T-helper 1 cell treated with Interleukin-12 subunit alpha and Interleukin-12 subunit beta and Interleukin-4 antibody, amounts not matched to agents 30 ng/mL and 1 ng/mL, for 36 hours (primary cell): ENCODE measurements around the gene ARHGAP8. TPM values are rescaled to one million over a fixed set of nuclear protein-coding genes. Genes with fewer than 3 reads are reported as not detected.
"Not testable (repeated sequence)": the region's sequence is repeated elsewhere in the genome, so short reads cannot be mapped to it uniquely, and the experiment has no call there.

Experiments
- intact Hi-C: fragments of 100-400 bp; cut with micrococcal nuclease; formaldehyde crosslinking; loops from one replicate; pipeline ENCODE4 v1.15.1; 2024
- total RNA-seq: library from RNA; stranded (reverse); gene quantifications from 2 replicates; pipeline ENCODE4 v1.2.3, GENCODE V29; 2022

The ARHGAP8 gene
- total RNA-seq, 1 donor from 2014 or later = 0.44 TPM

GRCh38 chr22:44848791-44849420 is 96.5 kb downstream of the ARHGAP8 start:
- intact Hi-C loops = no loop called here

- intact Hi-C loops = no loop called here
These were observed 98.6 kb downstream of the ARHGAP8 start for GRCh38 chr22:44850946-44851345.

- intact Hi-C loops = not testable (repeated sequence)
These were observed 102.3 kb downstream of the ARHGAP8 start for GRCh38 chr22:44854641-44855040.

- intact Hi-C loops = no loop called here
These were observed 103.5 kb downstream of the ARHGAP8 start for GRCh38 chr22:44855855-44856254.

GRCh38 chr22:44858819-44859218 is 106.4 kb downstream of the ARHGAP8 start:
- intact Hi-C loops = not testable (repeated sequence)

- intact Hi-C loops = no loop called here
These were observed 107.3 kb downstream of the ARHGAP8 start for GRCh38 chr22:44859641-44860040.

GRCh38 chr22:44860311-44860710 is 107.9 kb downstream of the ARHGAP8 start:
- intact Hi-C loops = no loop called here

GRCh38 chr22:44861245-44861644 is 108.9 kb downstream of the ARHGAP8 start:
- intact Hi-C loops = no loop called here

GRCh38 chr22:44862281-44862680 is 109.9 kb downstream of the ARHGAP8 start:
- intact Hi-C loops = no loop called here

GRCh38 chr22:44862981-44863860 is 110.8 kb downstream of the ARHGAP8 start:
- intact Hi-C loops = no loop called here

- intact Hi-C loops = no loop called here
These were observed 113.0 kb downstream of the ARHGAP8 start for GRCh38 chr22:44865193-44866057.

- intact Hi-C loops = no loop called here
These were observed 116.8 kb downstream of the ARHGAP8 start for GRCh38 chr22:44869196-44869595.

- intact Hi-C loops = no loop called here
These were observed 117.6 kb downstream of the ARHGAP8 start for GRCh38 chr22:44870021-44870420.

- intact Hi-C loops = no loop called here
These were observed 119.4 kb downstream of the ARHGAP8 start for GRCh38 chr22:44871782-44872181.

GRCh38 chr22:44876921-44877320 is 124.5 kb downstream of the ARHGAP8 start:
- intact Hi-C loops = no loop called here

- intact Hi-C loops = no loop called here
These were observed 126.3 kb downstream of the ARHGAP8 start for GRCh38 chr22:44878483-44879300.

GRCh38 chr22:44879301-44879680 is 126.9 kb downstream of the ARHGAP8 start:
- intact Hi-C loops = no loop called here

- intact Hi-C loops = no loop called here
These were observed 128.4 kb downstream of the ARHGAP8 start for GRCh38 chr22:44880610-44881290.

GRCh38 chr22:44881624-44882023 is 129.2 kb downstream of the ARHGAP8 start:
- intact Hi-C loops = no loop called here

GRCh38 chr22:44882226-44882905 is 130.0 kb downstream of the ARHGAP8 start:
- intact Hi-C loops = no loop called here
